Fibroblast of mammary gland (primary cell): Measurements from ENCODE around the gene VPS33B.
"Not testable (repeated sequence)": the region's sequence is repeated elsewhere in the genome, so short reads cannot be mapped to it uniquely, and the experiment has no call there.

Source experiments
- DNase-seq: peaks from one replicate; pipeline ENCODE4 v3.0.0-alpha.2; 2010; ENCODE audit warnings: low read depth
- H3K4me3 ChIP-seq: 2 replicates; pipeline ENCODE4 v1.5.1; 2011; ENCODE audit warnings: low read depth, mild to moderate bottlenecking, low read length, moderate library complexity; ENCODE audit not compliant: control insufficient read depth
- TF ChIP-seq, protein P1 (sequence below): conservative IDR thresholded peaks from 2 replicates; pipeline ENCODE4 v1.5.1; 2011; ENCODE audit warnings: low read depth, low read length, inconsistent platforms; ENCODE audit not compliant: control insufficient read depth, insufficient read depth

VPS33B gene

DNA sequence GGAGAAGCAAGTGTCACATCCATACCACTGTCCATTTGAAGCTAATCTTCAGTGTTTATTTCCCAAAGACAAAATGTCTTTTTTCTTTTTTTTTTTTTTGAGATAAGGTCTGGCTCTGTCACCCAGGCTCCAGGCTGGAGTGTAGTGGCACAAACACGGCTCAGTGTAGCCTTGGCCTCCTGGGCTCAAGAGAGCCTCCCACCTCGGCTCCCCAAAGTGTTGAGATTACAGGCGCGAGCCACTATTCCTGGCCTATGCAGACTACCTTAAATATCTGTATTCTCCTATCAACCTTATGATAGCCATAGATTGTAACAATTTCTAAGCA, 27.7 kb upstream of the VPS33B start:
- DNase-seq: no peak
- TF ChIP-seq, protein P1, sequence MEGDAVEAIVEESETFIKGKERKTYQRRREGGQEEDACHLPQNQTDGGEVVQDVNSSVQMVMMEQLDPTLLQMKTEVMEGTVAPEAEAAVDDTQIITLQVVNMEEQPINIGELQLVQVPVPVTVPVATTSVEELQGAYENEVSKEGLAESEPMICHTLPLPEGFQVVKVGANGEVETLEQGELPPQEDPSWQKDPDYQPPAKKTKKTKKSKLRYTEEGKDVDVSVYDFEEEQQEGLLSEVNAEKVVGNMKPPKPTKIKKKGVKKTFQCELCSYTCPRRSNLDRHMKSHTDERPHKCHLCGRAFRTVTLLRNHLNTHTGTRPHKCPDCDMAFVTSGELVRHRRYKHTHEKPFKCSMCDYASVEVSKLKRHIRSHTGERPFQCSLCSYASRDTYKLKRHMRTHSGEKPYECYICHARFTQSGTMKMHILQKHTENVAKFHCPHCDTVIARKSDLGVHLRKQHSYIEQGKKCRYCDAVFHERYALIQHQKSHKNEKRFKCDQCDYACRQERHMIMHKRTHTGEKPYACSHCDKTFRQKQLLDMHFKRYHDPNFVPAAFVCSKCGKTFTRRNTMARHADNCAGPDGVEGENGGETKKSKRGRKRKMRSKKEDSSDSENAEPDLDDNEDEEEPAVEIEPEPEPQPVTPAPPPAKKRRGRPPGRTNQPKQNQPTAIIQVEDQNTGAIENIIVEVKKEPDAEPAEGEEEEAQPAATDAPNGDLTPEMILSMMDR: no peak
- no peak overlapping the region for H3K4me3 ChIP-seq

DNA sequence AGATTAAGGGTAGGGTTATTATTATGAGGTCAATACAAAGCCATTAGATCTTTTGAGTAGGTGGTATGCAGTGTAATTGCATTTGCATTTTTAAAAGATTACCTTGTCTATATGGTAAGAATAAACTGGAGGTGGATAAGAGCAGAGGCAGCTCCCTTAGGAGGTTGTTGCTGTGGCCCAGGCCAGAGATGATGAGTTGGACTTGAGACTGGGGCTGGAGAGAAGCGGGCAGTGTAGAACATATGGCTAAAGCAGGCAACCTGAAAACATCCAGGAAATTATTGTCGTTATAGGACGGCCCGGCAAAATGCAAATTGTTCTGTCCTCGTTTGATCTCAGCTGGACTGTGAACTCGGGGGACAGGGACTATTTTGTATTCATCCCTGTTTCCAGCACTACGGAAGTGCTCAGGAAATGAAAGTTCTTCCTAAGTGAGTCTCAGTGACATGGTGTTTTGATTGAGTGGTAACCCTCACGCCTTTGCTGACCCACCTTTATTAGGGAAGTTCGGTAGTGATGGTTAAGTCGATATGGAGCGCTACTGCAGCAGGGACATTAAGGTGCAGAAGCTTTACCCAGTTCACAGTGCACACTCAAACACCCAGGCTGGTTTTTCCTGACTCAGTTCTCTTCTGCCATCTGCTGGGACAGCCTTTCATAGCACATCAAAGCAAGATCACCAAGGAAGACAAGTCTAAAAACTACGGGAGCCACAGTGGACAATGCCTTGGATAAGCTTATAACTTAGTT, 27.2 kb upstream of the VPS33B start:
- H3K4me3 ChIP-seq: no peak overlapping the region
- DNase-seq: peak; percentile 71
- TF ChIP-seq, protein P1: peak; percentile 80

DNA sequence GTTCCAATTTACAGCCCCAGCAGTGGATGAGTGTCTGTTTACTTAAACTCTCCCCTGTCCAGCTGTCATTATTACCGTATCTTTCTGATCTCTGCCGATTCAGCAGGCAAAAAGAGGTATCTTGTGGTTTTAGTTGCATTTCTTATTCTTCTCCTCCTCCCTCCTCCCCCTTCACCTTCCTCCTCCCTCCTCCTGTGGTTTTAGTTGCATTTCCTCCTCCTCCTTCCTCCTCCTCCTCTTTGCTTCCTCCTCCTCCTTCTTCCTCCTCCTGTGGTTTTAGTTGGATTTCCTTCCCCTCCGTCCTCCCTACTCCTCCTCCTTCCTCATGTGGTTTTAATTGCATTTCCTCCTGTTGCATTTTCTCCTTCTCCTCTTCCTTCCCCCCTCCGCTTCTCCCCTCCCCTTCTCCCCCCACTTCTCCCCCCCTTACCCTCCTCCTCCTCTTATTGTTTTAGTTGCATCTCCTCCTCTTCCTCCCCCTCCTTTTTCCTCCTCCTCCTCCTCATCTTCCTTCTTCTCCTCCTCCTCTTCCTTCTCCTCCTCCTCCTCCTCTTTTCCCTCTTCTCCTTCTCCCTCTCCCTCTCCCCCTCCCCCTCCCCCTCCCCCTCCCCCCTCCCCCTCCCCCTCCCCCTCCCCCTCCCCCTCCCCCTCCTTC, 25.3 kb upstream of the VPS33B start:
- TF ChIP-seq, protein P1: no peak
- peak; percentile 32 for DNase-seq
- H3K4me3 ChIP-seq: no peak overlapping the region

DNA sequence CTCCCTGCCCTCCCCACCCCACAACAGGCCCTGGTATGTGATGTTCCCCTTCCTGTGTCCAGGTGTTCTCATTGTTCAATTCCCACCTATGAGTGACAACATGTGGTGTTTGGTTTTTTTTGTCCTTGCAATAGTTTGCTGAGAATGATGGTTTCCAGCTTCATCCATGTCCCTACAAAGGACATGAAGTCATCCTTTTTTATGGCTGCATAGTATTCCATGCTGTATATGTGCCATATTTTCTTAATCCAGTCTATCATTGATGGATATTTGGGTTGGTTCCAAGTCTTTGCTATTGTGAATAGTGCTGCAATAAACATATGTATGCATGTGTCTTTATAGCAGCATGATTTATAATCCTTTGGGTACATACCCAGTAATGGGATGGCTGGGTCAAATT, 23.7 kb upstream of the VPS33B start:
- not testable (repeated sequence) for H3K4me3 ChIP-seq

DNA sequence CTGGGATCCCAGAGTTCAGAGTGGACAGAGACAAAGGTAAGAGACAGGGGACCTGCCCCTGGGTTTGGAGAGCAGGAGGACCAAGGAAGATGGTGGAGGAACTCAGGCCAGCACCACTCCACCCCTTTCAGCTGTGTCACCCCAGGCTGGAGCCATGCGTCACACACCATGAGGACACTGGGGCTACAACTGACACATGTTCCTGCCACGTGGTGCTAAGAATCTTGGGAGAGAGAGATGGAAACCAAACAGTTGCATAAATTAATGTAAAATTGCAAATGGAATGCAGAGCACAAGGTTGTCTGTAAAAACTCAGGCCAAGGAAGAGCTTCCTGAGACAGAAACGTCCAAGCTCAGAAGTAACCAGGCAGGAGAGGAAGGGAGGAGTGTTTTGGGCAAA, 22.7 kb upstream of the VPS33B start:
- no peak for DNase-seq
- TF ChIP-seq, protein P1: no peak
- H3K4me3 ChIP-seq: no peak overlapping the region

More for the DNA sequence above, 23.7 kb upstream of the VPS33B start:
- DNase-seq: not testable (repeated sequence)

DNA sequence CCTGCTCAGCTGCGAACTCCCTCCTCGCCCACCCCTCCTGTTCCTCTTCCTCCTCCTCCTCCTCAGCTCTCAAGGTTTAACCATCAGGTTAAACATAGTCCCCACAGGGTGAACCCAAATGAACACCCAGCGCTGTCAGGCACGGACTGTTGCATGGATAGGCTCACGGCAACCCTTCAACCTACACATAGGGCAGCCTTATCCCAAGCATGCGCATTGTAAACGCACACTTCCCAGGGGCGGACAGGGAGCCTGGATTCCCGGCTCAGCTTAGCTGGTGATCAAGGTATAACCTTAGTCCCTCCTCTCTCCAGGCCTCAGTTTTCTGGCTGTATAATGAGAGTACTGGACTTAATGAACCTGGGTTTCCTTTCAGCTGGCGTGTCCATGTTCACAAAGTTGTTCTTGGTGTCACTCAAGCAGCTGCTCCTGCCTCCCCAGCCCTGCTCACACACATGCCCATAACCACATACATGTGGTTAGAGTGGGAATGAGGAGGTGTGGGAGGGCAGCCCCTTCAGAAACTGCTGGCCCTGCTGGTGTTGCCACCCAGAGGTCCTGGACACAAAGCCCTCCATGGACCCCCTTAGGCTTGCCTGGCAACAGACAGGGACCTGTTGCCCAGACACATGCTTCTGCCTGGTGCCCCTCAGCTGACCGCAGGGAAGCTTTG, 20.9 kb upstream of the VPS33B start:
- TF ChIP-seq, protein P1: no peak
- no peak overlapping the region for H3K4me3 ChIP-seq
- no peak for DNase-seq

DNA sequence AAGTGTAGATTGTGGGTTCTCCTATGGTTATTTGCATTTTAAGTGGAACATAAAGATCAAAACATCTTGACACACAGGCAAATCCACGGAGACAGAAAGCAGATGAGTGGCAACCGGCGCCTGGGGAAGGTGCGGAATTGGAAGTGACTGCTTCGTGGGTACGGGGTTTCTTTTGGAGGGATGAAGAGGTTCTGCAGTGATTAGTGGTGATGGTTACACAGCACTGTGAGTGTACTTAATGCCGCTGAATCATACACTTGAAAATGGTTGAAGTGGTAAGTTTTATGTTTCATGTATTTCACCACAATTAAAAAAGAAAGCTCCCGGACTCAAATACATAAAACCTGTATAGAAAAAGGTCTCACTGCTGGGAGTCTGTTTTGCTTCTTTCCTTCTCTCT, 18.5 kb upstream of the VPS33B start:
- DNase-seq: no peak
- TF ChIP-seq, protein P1: no peak
- H3K4me3 ChIP-seq: no peak overlapping the region
